Subcutaneous abdominal adipose tissue (tissue), 5 donors: ENCODE results near the gene SHISAL2A.
"Not testable (repeated sequence)": the region's sequence is repeated elsewhere in the genome, so short reads cannot be mapped to it uniquely, and the experiment has no call there.

Experiments used
- H3K27ac ChIP-seq: one replicate; pipeline ENCODE4 v1.7.0; 2013; ENCODE audit warnings: low read depth, mild to moderate bottlenecking, inconsistent platforms, low read length, moderate library complexity
- H3K27me3 ChIP-seq, 5 donors: one replicate each; pipeline ENCODE4 v1.7.0; 2013; ENCODE audit warnings: low read length in 5 of 5, inconsistent platforms in 1 of 5; ENCODE audit not compliant: control insufficient read depth in 5 of 5, insufficient read depth in 4 of 5
- H3K36me3 ChIP-seq, 5 donors: one replicate each; pipeline ENCODE4 v1.7.0; 2013; ENCODE audit warnings: low read length in 5 of 5; ENCODE audit not compliant: control insufficient read depth in 5 of 5, insufficient read depth in 5 of 5
- H3K4me1 ChIP-seq, 5 donors: one replicate each; pipeline ENCODE4 v1.7.0; 2013; ENCODE audit warnings: low read length in 5 of 5, mild to moderate bottlenecking in 3 of 5, moderate library complexity in 1 of 5; ENCODE audit not compliant: control insufficient read depth in 5 of 5, insufficient read depth in 5 of 5
- H3K4me3 ChIP-seq, 5 donors: one replicate each; pipeline ENCODE4 v1.7.0; 2013; ENCODE audit warnings: low read length in 5 of 5, low read depth in 1 of 5
- H3K9ac ChIP-seq, 5 donors: one replicate each; pipeline ENCODE4 v1.7.0; 2013; ENCODE audit warnings: low read length in 5 of 5, mild to moderate bottlenecking in 4 of 5, moderate library complexity in 3 of 5
- H3K9me3 ChIP-seq, 5 donors: one replicate each; pipeline ENCODE4 v1.7.0; 2013; ENCODE audit warnings: low read length in 5 of 5; ENCODE audit not compliant: control insufficient read depth in 5 of 5
- donor health status: healthy.
- donor health status: healthy.
- donor health status: healthy.
- donor health status: healthy.
- donor health status: healthy.

The SHISAL2A gene

DNA sequence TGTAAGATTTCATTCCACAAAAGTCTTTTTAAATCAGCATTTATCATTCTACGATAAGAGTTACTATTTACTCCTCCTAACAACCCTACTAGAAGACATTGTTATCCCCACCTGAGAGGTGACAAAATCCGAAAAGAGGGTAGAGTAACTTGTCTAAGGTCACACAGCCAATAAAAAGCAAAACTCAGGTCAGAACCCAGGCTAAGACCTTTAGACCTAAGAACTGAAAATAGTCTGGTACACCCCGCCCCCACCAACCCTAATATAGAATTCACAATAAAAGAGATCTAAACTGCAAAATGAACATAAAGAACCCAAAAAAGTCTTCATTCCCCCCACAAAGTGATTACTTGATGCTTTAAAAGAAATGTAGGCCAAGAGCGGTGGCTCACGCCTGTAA, 46.5 kb downstream of the SHISAL2A start:
- Histone ChIP-seq H3K36me3 (no peaks in the 10 kb centered on the region), H3K27ac (no peak overlapping the region), H3K9ac (no peak overlapping the region), H3K9me3 (no peaks in the 10 kb centered on the region), H3K4me3 (no peak overlapping the region), H3K27me3 (no peaks in the 10 kb centered on the region), H3K4me1 (peaks cover 0 to 16% (median 13%) of the 10 kb centered on the region in 5 donors)

DNA sequence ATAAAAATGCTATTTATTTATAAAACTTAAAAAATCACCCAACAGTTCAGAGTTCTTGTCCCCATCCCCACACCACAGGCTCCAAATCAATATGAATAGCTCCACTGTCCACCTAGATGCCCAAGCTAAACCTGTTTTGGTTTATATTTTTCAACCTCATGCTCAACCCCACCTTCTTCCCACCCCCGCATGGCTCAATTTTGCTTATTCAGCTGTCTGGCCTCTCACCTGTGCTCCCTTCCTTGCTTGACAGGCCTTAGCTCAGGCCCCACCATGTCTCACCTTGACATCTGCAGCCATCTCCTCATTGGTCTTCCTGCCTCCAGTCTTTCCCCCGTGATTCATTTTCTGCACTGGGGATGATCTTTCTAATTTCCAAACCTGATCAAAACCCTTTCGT, 47.4 kb downstream of the SHISAL2A start:
- Histone ChIP-seq H3K9me3 (no peaks in the 10 kb centered on the region), H3K27ac (no peak overlapping the region), H3K4me3 (no peak overlapping the region), H3K27me3 (no peaks in the 10 kb centered on the region), H3K4me1 (peaks cover 0 to 16% (median 13%) of the 10 kb centered on the region in 5 donors), H3K36me3 (no peaks in the 10 kb centered on the region), H3K9ac (no peak overlapping the region)

DNA sequence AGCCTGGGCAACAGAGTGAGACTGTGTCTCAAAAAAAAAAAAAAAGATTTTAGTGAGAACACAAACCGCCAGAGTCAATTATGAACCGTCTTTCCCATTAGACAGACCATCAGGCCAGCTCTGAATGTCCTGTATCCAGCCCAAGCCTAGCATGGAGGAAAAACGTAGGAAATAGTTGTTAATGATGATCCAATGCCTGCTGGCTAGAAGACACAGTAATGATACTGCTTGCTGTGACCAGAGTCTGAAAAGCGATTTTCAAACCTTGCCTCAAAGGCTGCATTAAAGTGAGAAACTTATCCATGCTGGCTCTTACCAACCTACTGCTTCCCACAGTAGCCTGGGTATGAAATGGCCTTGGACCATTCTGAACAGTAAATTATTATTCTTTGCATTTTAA, 48.2 kb downstream of the SHISAL2A start:
- H3K36me3 ChIP-seq = no peaks in the 10 kb centered on the region
- no peaks in the 10 kb centered on the region for H3K27me3 ChIP-seq
- H3K9ac ChIP-seq = no peak overlapping the region
- no peak overlapping the region for H3K4me3 ChIP-seq
- H3K4me1 ChIP-seq = peaks cover 0 to 14% (median 13%) of the 10 kb centered on the region in 5 donors
- no peaks in the 10 kb centered on the region for H3K9me3 ChIP-seq
- no peak overlapping the region for H3K27ac ChIP-seq

DNA sequence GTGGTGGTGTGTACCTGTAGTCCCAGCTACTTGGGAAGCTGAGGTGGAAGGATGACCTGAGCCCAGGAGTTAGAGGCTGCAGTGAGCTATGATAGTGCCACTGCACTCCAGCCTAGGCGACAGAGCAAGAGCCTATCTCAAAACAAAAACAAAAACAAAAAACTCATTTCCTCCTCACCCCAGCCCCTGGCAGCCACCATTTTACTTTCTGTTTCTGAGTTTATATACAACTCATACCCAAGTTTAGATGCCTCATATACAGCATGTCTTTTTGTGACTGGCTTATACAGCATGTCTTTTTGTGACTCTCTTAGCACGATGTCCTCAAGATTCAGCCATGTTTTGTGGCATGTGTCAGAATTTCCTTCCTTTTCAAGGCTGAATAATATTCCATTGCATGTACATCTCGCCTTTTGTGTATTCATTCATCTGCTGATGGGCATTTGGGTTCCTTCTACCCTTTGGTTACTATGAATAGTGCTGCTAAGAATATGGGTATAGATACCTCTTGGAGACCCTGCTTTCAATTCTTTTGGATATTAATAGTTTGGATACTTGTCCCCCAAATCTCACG, 50.5 kb downstream of the SHISAL2A start:
- no peak overlapping the region for H3K27ac ChIP-seq
- no peak overlapping the region for H3K9ac ChIP-seq
- peaks cover 6 to 19% (median 16%) of the 10 kb centered on the region in 5 donors for H3K36me3 ChIP-seq
- H3K27me3 ChIP-seq = no peaks in the 10 kb centered on the region
- H3K4me3 ChIP-seq = no peak overlapping the region
- peaks cover 0 to 3% (median 0%) of the 10 kb centered on the region in 5 donors for H3K9me3 ChIP-seq
- H3K4me1 ChIP-seq = no peaks in the 10 kb centered on the region

DNA sequence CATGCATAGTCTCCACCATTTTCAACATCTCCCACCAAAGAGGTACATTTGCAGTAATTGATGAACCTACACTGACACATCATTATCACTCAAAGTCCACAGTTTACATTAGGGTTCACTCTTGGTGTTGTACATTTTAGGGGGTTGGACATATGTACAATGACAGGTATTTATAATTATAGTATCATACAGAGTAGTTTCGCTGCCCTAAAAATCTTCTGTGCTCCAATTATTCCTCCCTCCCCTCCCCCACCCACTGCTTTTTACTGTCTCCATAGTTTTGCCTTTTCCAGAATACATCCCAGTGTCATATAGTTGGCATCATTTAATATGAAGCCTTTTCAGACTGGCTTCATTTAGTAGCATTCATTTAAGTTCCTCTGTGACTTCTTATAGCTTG, 51.6 kb downstream of the SHISAL2A start:
- no peak overlapping the region for H3K9ac ChIP-seq
- H3K4me1 ChIP-seq = no peaks in the 10 kb centered on the region
- no peak overlapping the region for H3K27ac ChIP-seq
- peaks cover 0 to 3% (median 0%) of the 10 kb centered on the region in 5 donors for H3K9me3 ChIP-seq
- no peaks in the 10 kb centered on the region for H3K27me3 ChIP-seq
- no peak overlapping the region for H3K4me3 ChIP-seq
- peaks cover 6 to 21% (median 16%) of the 10 kb centered on the region in 5 donors for H3K36me3 ChIP-seq

- peaks cover 10 to 30% (median 19%) of the 10 kb centered on the region in 5 donors for H3K36me3 ChIP-seq
- not testable (repeated sequence) for H3K4me3 ChIP-seq, H3K27me3 ChIP-seq, H3K9me3 ChIP-seq, H3K27ac ChIP-seq, H3K9ac ChIP-seq, H3K4me1 ChIP-seq
Observed at GRCh38 chr1:52686261-52686751, 53.3 kb downstream of the SHISAL2A start.

DNA sequence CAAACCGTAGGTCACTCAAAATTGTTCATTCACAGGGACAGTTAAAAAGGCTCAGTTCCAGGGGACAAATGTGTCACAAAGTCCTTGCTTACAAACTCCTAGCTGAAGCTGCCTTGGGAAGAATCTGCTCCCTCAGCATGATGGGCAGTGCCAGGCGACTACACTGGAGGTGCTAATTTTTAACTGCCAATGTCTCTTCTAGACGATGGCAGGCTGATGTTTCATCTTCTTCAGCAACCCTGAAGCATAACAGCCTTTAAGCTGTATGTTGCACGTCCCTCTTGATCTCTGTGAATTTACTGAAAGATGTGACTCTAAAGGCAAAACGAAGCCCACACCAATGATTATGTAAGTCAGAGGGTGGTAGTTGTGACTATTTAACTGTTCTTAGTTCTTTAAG, 53.9 kb downstream of the SHISAL2A start:
- Histone ChIP-seq H3K4me3 (no peak overlapping the region), H3K9ac (no peak overlapping the region), H3K36me3 (peaks cover 10 to 34% (median 22%) of the 10 kb centered on the region in 5 donors), H3K4me1 (no peaks in the 10 kb centered on the region), H3K27ac (no peak overlapping the region), H3K27me3 (no peaks in the 10 kb centered on the region), H3K9me3 (peaks cover 0 to 3% (median 0%) of the 10 kb centered on the region in 5 donors)

- H3K9me3 ChIP-seq = peaks cover 0 to under 1% (median 0%) of the 10 kb centered on the region in 5 donors
- H3K36me3 ChIP-seq = peaks cover 15 to 43% (median 31%) of the 10 kb centered on the region in 5 donors
- H3K4me1 ChIP-seq = no peaks in the 10 kb centered on the region
- H3K9ac ChIP-seq = no peak overlapping the region
- H3K4me3 ChIP-seq = no peak overlapping the region
- no peaks in the 10 kb centered on the region for H3K27me3 ChIP-seq
- no peak overlapping the region for H3K27ac ChIP-seq
Observed at GRCh38 chr1:52691821-52692220, 58.9 kb downstream of the SHISAL2A start.

GRCh38 chr1:52692697-52693096, 59.7 kb downstream of the SHISAL2A start:
- no peaks in the 10 kb centered on the region for H3K9me3 ChIP-seq
- H3K36me3 ChIP-seq = peaks cover 9 to 34% (median 22%) of the 10 kb centered on the region in 5 donors
- no peaks in the 10 kb centered on the region for H3K27me3 ChIP-seq
- H3K4me3 ChIP-seq = no peak overlapping the region
- H3K4me1 ChIP-seq = peaks cover 0 to 7% (median 4%) of the 10 kb centered on the region in 5 donors
- no peak overlapping the region for H3K27ac ChIP-seq
- H3K9ac ChIP-seq = no peak overlapping the region

DNA sequence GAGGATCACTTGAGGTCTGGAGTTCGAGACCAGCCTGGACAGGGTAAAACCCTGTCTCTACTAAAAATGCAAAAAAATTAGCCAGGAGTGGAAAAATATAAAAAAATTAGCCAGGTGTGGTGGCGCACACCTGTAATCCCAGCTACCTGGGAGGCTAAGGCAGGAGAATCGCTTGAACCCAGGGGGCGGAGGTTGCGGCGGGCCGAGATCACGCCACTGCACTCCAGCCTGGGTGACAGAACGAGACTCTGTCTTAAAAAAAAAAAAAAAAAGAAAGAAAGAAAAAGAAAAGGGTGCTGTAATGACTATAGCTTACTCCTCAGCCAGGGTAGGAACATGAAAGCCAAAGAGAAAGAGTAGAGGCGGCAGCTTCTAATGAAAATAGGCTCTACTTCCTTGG, 60.4 kb downstream of the SHISAL2A start:
- peaks cover 9 to 27% (median 17%) of the 10 kb centered on the region in 5 donors for H3K36me3 ChIP-seq
- H3K4me3 ChIP-seq, H3K9ac ChIP-seq, H3K27me3 ChIP-seq, H3K27ac ChIP-seq, H3K9me3 ChIP-seq: not testable (repeated sequence)
- peaks cover 0 to 11% (median 7%) of the 10 kb centered on the region in 5 donors for H3K4me1 ChIP-seq
